GM23338 (cell line): Measurements from ENCODE around the gene MFNG. TPM values are rescaled to one million over a fixed set of nuclear protein-coding genes. Genes with fewer than 3 reads are reported as not detected.

Experiments used
- ATAC-seq: fragments of 200-7000 bp; cut with Tn5 transposase; 3 replicates; pipeline ENCODE4 v1.9.1; 2020
- DNase-seq: peaks from one replicate; pipeline ENCODE4 v3.0.0-alpha.2; 2015; ENCODE audit warnings: low spot score
- H2AFZ ChIP-seq: fragments of 200-600 bp; sonication (generic); 2 replicates; pipeline ENCODE4 v1.8.0; 2016; ENCODE audit warnings: antibody characterized with exemption, mild to moderate bottlenecking, moderate library complexity
- H3F3A ChIP-seq: fragments of 200-600 bp; sonication (generic); replicated peaks from 2 replicates; pipeline ENCODE4 v1.8.0; 2017; ENCODE audit warnings: antibody characterized with exemption, mixed run types, low read depth
- H3K27ac ChIP-seq: fragments of 200-600 bp; sonication (generic); 2 replicates; pipeline ENCODE4 v1.6.1; 2016; ENCODE audit warnings: low read depth
- H3K27me3 ChIP-seq: fragments of 200-600 bp; sonication (generic); 2 replicates; pipeline ENCODE4 v1.8.0; 2016; ENCODE audit warnings: mild to moderate bottlenecking, mixed run types, moderate library complexity; ENCODE audit not compliant: insufficient read depth
- H3K36me3 ChIP-seq: fragments of 200-600 bp; sonication (generic); 2 replicates; pipeline ENCODE4 v1.8.0; 2016; ENCODE audit warnings: mild to moderate bottlenecking; ENCODE audit not compliant: insufficient read depth
- H3K4me1 ChIP-seq: fragments of 200-600 bp; sonication (generic); 2 replicates; pipeline ENCODE4 v1.8.0; 2016; ENCODE audit warnings: mild to moderate bottlenecking, moderate library complexity; ENCODE audit not compliant: insufficient read depth
- H3K4me2 ChIP-seq: fragments of 200-600 bp; sonication (generic); 2 replicates; pipeline ENCODE4 v1.7.1; 2017; ENCODE audit warnings: mixed run types
- H3K4me3 ChIP-seq: fragments of 200-600 bp; sonication (generic); 2 replicates; pipeline ENCODE4 v1.6.1; 2016; ENCODE audit warnings: mixed run types
- H3K79me2 ChIP-seq: fragments of 200-600 bp; sonication (generic); replicated peaks from 2 replicates; pipeline ENCODE4 v1.8.0; 2017; ENCODE audit warnings: mild to moderate bottlenecking; ENCODE audit not compliant: insufficient read depth
- H3K9me2 ChIP-seq: fragments of 200-600 bp; sonication (generic); 2 replicates; pipeline ENCODE4 v1.8.0; 2017; ENCODE audit not compliant: insufficient read depth
- H4K20me1 ChIP-seq: fragments of 200-600 bp; sonication (generic); replicated peaks from 2 replicates; pipeline ENCODE4 v1.8.0; 2017; ENCODE audit warnings: mild to moderate bottlenecking; ENCODE audit not compliant: insufficient read depth
- H3K27ac Mint-ChIP-seq: 2 replicates; pipeline ENCODE4 v1.8.0; 2020; ENCODE audit warnings: inconsistent platforms, mild to moderate bottlenecking, moderate library complexity, mixed read lengths
- H3K27me3 Mint-ChIP-seq: 3 replicates; pipeline ENCODE4 v1.8.0; 2022; ENCODE audit warnings: low read depth, mild to moderate bottlenecking, moderate library complexity, mixed read lengths, inconsistent platforms; ENCODE audit not compliant: insufficient read depth, poor library complexity
- H3K36me3 Mint-ChIP-seq: 3 replicates; pipeline ENCODE4 v1.8.0; 2021; ENCODE audit warnings: low read depth, mild to moderate bottlenecking, inconsistent platforms, moderate library complexity, mixed read lengths
- H3K4me1 Mint-ChIP-seq: 3 replicates; pipeline ENCODE4 v1.8.0; 2020; ENCODE audit warnings: mild to moderate bottlenecking, inconsistent platforms, mixed read lengths
- H3K4me3 Mint-ChIP-seq: 3 replicates; pipeline ENCODE4 v1.8.0; 2021; ENCODE audit warnings: moderate library complexity, mild to moderate bottlenecking, inconsistent platforms, mixed read lengths
- H3K9me3 Mint-ChIP-seq: 3 replicates; pipeline ENCODE4 v1.8.0; 2020; ENCODE audit warnings: moderate library complexity, mild to moderate bottlenecking, inconsistent platforms, mixed read lengths
- CREB1 ChIP-seq: fragments of 250-450 bp; sonication (Bioruptor Pico); IDR thresholded peaks from 2 replicates; pipeline ENCODE4 v1.5.0; 2020; ENCODE audit warnings: low read depth, mild to moderate bottlenecking, moderate library complexity
- ETS1 ChIP-seq: IDR thresholded peaks from 2 replicates; pipeline ENCODE4 v1.6.1; 2016; ENCODE audit warnings: antibody characterized with exemption
- EZH2 ChIP-seq: fragments of 200-600 bp; sonication (generic); IDR thresholded peaks from one replicate; pipeline ENCODE4 v1.8.0; 2017; ENCODE audit warnings: antibody characterized with exemption, mild to moderate bottlenecking, low read depth; ENCODE audit not compliant: unreplicated experiment
- EZH2phosphoT487 ChIP-seq: fragments of 200-600 bp; sonication (generic); IDR thresholded peaks from one replicate; pipeline ENCODE4 v1.8.1; 2018; ENCODE audit warnings: antibody characterized with exemption; ENCODE audit not compliant: unreplicated experiment
- NANOG ChIP-seq: IDR thresholded peaks from 2 replicates; pipeline ENCODE4 v1.6.1; 2016; ENCODE audit warnings: antibody characterized with exemption, borderline replicate concordance
- POLR2AphosphoS5 ChIP-seq: IDR thresholded peaks from 2 replicates; pipeline ENCODE4 v1.6.1; 2016; ENCODE audit warnings: antibody characterized with exemption, low read depth
- REST ChIP-seq: IDR thresholded peaks from one replicate; pipeline ENCODE4 v1.6.1; 2018; ENCODE audit warnings: antibody characterized with exemption; ENCODE audit not compliant: unreplicated experiment
- STAT1 ChIP-seq: IDR thresholded peaks from one replicate; pipeline ENCODE4 v1.6.1; 2016; ENCODE audit warnings: antibody characterized with exemption; ENCODE audit not compliant: unreplicated experiment
- ZNF114 ChIP-seq: fragments of 250-450 bp; sonication (Bioruptor Pico); IDR thresholded peaks from 2 replicates; pipeline ENCODE4 v1.5.0; 2020; ENCODE audit warnings: mild to moderate bottlenecking, moderate library complexity
- ZNF331 ChIP-seq: fragments of 250-450 bp; sonication (Bioruptor Pico); IDR thresholded peaks from 2 replicates; pipeline ENCODE4 v1.5.0; 2020; ENCODE audit warnings: low read depth, mild to moderate bottlenecking, moderate library complexity
- ZNF462 ChIP-seq: fragments of 250-450 bp; sonication (Bioruptor Pico); IDR thresholded peaks from 2 replicates; pipeline ENCODE4 v1.5.0; 2020; ENCODE audit warnings: mild to moderate bottlenecking, moderate library complexity
- polyA plus RNA-seq: library from polyadenylated mRNA; unstranded; fragments of >200 nt; fragmentation: Nextera tagmentation; extraction: Ambion mirVana; gene quantifications from 2 replicates; pipeline ENCODE4 v1.2.1, GENCODE V29; 2016
- total RNA-seq: library from RNA; depleted of rRNA; stranded (reverse); fragments of >200 nt; shearing (Covaris generic); gene quantifications from 2 replicates; pipeline ENCODE4 v1.2.3, GENCODE V29; 2014

The MFNG gene
- total and polyA plus RNA-seq, 2 experiments from 2014 or later = 1.4 to 1.9 TPM

- Mint-ChIP-seq H3K4me1 (no peaks in the 10 kb centered on the region), H3K27ac (no peak overlapping the region), H3K36me3 (no peaks in the 10 kb centered on the region), H3K9me3 (peaks cover 9% of the 10 kb centered on the region), H3K27me3 (peaks cover 3% of the 10 kb centered on the region), H3K4me3 (no peak overlapping the region)
- peak overlapping the region; percentile 7; the same call in 1 of the 2 replicates for H2AFZ ChIP-seq
- TF ChIP-seq ETS1 (peak; percentile 58; the same call in 1 of the 2 replicates), ZNF462 (no peak), STAT1 (no peak)
- H3K4me2 ChIP-seq = no peak overlapping the region
- no peak overlapping the region for H3K27ac ChIP-seq
- ATAC-seq = no peak; the same call in 2 of the 3 replicates
- H3K4me1 ChIP-seq = no peaks in the 10 kb centered on the region
- H3K9me2 ChIP-seq = no peaks in the 10 kb centered on the region
- H3F3A ChIP-seq = no peaks in the 10 kb centered on the region
- H3K27me3 ChIP-seq = no peaks in the 10 kb centered on the region
- no peaks in the 10 kb centered on the region for H3K36me3 ChIP-seq
- no peaks in the 10 kb centered on the region for H4K20me1 ChIP-seq
- no peak for DNase-seq
- no peaks in the 10 kb centered on the region for H3K79me2 ChIP-seq
- no peak overlapping the region for H3K4me3 ChIP-seq
These were observed 43.6 kb downstream of the MFNG start for GRCh38 chr22:37442537-37442936.

- no peak for ATAC-seq
- Mint-ChIP-seq H3K27ac (no peak overlapping the region), H3K4me3 (no peak overlapping the region), H3K4me1 (no peaks in the 10 kb centered on the region), H3K36me3 (no peaks in the 10 kb centered on the region), H3K27me3 (peaks cover 3% of the 10 kb centered on the region), H3K9me3 (peaks cover 9% of the 10 kb centered on the region)
- no peak overlapping the region for H3K4me3 ChIP-seq
- no peak overlapping the region for H3K27ac ChIP-seq
- no peaks in the 10 kb centered on the region for H4K20me1 ChIP-seq
- H3K79me2 ChIP-seq = no peaks in the 10 kb centered on the region
- H3K36me3 ChIP-seq = no peaks in the 10 kb centered on the region
- TF ChIP-seq REST (no peak), NANOG (no peak), ZNF331 (CRISPR knock-in tag) (no peak), ETS1 (no peak), EZH2phosphoT487 (no peak), POLR2AphosphoS5 (no peak), EZH2 (no peak), CREB1 (CRISPR knock-in tag) (no peak), ZNF114 (CRISPR knock-in tag) (no peak)
- DNase-seq = no peak
- no peaks in the 10 kb centered on the region for H3K4me1 ChIP-seq
- H2AFZ ChIP-seq = no peak overlapping the region
- H3K27me3 ChIP-seq = no peaks in the 10 kb centered on the region
- H3F3A ChIP-seq = no peaks in the 10 kb centered on the region
- H3K4me2 ChIP-seq = no peak overlapping the region
- H3K9me2 ChIP-seq = no peaks in the 10 kb centered on the region
These were observed 44.0 kb downstream of the MFNG start for GRCh38 chr22:37442135-37442534.
